ENCODE results near the gene TRPM4.
"Not testable (repeated sequence)": the region's sequence is repeated elsewhere in the genome, so short reads cannot be mapped to it uniquely, and the experiment has no call there.

Gene TRPM4

DNA sequence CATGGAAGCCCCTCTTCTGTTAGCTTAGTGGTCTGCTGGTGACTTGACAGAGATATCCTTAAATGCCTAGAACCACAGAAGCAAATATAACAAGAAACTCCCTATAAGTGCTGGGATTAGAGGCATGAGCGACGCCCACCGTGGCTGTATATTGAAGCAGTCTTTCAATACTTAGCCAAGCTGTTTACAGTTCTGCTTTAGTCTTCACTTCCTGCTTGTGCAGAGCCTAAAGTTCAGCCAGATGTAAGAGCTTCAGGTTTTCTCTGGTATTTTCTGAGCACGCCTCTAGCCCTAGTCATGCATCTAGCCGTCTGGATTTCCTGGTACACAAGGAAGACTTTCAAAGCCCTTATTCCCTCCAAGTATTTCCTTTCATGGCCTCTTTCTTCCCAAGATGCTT, 28.5 kb downstream of the TRPM4 start:
- DNase-seq (ENCODE audit: low read depth in 2 of 2, low spot score in 1 of 2), result no peak

DNA sequence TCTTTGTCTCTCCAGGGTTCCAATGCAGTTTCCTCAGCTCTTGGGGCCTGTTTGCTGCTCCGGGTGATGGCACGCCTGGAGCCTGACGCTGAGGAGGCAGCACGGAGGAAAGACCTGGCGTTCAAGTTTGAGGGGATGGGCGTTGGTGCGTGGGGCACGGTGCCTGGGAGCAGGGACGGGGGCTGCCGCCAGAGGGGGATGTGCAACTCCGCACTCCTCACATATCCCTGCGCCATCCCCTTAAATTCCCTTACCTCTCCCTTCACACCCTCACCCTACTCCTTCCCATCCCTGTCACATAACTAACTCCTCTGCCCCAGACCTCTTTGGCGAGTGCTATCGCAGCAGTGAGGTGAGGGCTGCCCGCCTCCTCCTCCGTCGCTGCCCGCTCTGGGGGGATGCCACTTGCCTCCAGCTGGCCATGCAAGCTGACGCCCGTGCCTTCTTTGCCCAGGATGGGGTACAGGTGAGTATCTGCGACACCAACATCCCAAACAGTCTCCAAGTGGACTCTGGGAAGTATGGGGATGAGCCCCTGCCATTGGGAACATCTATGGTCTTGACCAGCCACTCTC, 31.1 kb downstream of the TRPM4 start:
- no peak for DNase-seq (ENCODE audit: low read depth in 2 of 2, low spot score in 1 of 2)

DNA sequence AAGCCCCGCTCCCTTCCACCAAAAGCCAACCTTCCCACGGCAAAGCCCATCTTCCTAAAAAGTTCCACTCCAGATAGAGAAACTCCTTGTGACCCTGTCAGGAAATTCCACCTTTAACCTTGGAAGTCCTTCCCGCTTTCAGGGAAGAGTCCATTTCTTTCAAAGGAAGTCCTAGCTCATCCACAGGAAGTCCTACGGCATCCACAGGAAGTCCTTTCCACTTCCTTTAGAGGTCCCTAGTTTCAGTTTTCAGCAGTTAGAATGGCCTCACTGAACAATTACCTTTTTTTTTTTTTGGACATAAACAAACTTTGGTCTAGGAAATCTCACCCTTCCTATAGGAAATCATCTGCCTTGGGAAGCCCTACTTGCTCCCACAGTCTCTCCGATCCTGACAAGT, 31.7 kb downstream of the TRPM4 start:
- DNase-seq (ENCODE audit: low read depth in 2 of 2, low spot score in 1 of 2), result no peak

DNA sequence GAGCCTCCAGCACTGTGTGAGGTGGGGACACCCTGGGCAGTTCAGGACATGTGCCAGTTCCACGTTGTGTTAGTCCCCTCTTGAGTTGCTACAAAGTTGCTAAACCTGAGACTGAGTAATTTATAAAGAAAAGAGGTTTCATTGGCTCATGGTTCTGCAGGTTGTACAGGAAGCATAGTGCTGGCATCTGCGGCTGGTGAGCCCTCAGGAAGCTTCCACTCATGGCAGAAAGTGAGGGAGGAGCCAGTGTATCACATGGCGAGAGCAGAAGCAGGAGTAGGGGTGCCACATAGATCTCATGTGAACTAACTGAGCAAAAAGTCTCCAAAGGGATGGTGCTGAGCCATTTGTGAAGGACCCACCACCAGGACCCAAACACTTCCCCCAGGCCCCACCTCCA, 33.2 kb downstream of the TRPM4 start:
- DNase-seq (ENCODE audit: low read depth in 2 of 2, low spot score in 1 of 2), result no peak

DNA sequence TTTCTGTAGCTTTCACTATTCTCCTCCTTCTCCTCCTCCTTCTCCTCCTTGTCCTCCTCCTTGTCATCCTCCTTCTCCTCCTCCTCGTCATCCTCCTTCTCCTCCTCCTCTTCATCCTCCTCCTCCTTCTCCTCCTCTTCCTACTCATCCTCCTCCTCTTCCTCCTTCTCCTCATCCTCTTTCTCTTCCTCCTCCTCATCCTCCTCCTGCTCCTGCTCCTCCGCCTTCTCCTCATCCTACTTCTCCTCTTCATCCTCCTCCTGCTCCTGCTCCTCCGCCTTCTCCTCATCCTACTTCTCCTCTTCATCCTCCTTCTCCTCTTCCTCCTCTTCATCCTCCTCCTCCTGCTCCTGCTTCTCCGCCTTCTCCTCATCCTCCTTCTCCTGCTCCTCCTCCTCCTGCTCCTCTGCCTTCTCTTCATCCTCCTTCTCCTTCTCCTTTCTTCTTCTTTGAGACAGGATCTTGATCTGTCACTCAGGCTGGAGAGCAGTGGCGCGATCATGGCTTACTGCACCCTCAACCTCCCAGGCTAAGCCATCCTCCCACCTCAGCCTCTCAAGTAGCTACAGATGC, 36.3 kb downstream of the TRPM4 start:
- DNase-seq (ENCODE audit: low read depth in 2 of 2, low spot score in 1 of 2), result no peak

DNA sequence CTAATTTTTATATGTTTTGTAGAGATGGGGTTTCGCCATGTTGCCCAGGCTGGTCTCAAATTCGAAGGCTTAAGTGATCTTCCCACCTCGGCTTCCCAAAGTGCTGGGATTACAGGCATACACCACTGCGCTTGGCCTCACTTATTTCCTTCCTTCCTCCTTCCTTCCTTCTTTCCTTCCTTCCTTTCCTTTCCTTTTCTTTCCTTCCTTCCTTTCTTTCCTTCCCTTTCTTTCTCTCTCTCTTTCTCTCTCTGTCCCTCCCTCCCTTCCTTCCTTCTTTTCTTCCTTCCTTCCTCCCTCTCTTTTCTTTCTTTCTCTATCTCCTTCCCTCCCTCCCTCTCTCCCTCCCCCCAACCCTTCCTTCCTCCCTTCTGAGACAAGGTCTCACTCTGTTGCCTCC, 36.8 kb downstream of the TRPM4 start:
- no peak for DNase-seq (ENCODE audit: low read depth in 2 of 2, low spot score in 1 of 2)

DNA sequence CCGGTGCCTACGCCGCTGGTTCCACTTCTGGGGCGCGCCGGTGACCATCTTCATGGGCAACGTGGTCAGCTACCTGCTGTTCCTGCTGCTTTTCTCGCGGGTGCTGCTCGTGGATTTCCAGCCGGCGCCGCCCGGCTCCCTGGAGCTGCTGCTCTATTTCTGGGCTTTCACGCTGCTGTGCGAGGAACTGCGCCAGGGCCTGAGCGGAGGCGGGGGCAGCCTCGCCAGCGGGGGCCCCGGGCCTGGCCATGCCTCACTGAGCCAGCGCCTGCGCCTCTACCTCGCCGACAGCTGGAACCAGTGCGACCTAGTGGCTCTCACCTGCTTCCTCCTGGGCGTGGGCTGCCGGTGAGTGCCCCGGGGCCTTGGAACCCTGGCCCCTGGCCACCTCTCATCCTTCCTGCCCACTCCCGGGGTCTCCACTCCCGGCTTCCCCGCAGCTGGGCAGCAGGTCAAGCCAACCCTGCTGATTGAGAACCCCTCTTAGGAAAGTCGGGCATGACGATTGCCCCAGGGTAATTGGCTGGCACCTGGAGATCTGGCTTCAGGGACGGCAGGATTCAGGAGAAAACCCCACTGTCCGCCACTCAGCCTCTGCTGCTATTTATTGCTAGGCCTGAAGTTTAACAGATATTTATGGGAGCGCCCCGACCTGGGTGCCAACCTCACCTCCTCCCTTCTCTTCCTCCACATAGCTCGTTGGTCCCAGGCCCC, 39.1 kb downstream of the TRPM4 start:
- no peak for DNase-seq (ENCODE audit: low read depth in 2 of 2, low spot score in 1 of 2)

DNA sequence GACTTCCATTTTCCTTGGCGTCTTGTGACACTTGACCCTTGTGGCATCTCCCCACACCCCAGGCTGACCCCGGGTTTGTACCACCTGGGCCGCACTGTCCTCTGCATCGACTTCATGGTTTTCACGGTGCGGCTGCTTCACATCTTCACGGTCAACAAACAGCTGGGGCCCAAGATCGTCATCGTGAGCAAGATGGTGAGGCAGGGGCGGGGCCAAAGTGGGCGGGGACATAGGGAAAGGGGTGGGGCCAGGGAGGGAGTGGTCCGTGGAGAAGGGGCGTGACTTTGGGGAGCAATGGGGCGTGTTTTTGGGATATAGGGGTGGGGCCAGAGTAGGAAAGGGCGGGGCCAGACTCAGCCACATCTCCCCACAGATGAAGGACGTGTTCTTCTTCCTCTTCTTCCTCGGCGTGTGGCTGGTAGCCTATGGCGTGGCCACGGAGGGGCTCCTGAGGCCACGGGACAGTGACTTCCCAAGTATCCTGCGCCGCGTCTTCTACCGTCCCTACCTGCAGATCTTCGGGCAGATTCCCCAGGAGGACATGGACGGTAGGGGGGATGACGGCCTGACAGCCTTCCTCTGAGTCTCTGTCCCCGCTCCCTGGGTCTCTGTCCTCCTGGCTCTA, 42.8 kb downstream of the TRPM4 start:
- no peak for DNase-seq (ENCODE audit: low read depth in 2 of 2, low spot score in 1 of 2)

DNA sequence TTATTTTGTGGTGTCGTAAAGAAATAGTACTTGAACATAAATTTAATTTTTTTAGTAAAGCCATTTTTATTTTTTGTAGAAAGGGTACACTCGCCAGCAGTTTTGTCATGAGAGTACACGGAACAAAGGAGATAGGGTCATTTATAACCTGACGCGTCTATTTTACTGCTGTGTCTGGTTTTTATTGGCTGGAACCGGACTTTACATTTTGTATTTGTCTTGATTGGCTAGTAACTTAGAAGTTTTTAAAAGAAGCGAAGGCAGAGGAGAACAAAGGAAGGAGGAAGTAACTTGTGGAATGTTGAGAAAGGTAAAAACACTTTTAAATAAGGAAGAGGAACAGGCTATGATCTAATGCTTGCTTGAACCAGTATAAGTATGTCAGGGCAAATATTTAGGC, 43.5 kb downstream of the TRPM4 start:
- no peak for DNase-seq (ENCODE audit: low read depth in 2 of 2, low spot score in 1 of 2)

DNA sequence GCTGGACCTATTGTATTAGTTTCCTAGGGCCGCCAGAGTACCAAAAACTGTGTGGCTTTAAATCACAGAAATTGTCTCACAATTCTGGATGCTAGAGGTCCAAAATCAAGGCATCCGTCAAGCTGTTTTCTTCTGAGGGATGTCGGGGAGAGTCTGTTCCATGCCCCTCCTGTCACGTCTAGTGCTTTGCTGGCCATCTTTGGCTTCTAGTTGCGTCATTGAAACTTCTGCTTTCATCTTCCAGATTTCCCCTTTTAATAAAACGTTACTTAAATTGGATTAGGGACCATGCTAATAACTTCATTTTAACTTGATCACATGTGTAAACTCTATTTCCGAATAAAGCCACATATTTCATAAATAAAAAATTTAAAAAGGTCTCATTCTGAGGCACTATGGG, 47.5 kb downstream of the TRPM4 start:
- DNase-seq (ENCODE audit: low read depth in 2 of 2, low spot score in 1 of 2), result no peak

DNA sequence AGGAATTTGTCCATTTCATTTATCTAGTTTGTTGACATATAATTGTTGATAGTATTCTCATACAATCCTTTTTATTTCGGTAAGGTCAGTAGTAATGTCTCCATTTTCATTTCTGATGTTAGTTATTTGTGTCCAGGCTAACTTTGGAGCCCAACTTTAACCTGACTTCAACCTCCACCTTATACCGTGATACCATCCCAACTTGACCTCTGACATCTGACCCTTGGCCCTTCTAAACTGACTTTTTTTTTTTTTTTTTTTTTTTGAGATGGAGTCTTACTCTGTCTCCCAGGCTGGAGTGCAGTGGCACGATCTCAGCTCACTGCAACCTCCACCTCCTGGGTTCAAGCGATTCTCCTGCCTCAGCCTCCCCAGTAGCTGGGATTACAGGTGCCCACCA, 51.9 kb downstream of the TRPM4 start:
- not testable (repeated sequence) for DNase-seq (ENCODE audit: low read depth in 2 of 2, low spot score in 1 of 2)

DNA sequence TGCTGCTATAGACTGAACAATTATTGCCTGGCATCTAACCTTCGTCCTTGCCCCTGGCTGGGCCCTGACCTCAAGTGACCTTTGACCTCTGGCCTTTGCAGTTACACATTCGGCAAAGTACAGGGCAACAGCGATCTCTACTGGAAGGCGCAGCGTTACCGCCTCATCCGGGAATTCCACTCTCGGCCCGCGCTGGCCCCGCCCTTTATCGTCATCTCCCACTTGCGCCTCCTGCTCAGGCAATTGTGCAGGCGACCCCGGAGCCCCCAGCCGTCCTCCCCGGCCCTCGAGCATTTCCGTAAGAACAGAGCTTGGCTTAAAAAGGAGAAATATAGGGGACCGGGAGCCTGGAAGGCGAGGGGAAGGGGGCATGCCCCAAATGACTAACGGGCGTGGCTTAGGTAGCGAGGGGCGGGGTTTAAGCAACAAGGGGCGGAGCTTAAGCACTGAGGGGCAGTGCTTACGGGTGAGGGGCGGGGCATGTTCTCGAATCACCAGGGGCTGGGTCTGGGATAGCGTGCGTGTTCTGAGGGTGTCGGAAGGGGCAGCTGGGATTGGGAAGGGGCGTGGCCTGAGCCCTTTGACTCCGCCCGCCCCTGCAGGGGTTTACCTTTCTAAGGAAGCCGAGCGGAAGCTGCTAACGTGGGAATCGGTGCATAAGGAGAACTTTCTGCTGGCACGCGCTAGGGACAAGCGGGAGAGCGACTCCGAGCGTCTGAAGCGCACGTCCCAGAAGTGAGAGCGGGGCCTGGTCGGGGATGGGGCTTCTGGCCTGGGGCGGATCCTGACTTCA, 52.7 kb downstream of the TRPM4 start:
- DNase-seq (ENCODE audit: low read depth in 2 of 2, low spot score in 1 of 2), result no peak

DNA sequence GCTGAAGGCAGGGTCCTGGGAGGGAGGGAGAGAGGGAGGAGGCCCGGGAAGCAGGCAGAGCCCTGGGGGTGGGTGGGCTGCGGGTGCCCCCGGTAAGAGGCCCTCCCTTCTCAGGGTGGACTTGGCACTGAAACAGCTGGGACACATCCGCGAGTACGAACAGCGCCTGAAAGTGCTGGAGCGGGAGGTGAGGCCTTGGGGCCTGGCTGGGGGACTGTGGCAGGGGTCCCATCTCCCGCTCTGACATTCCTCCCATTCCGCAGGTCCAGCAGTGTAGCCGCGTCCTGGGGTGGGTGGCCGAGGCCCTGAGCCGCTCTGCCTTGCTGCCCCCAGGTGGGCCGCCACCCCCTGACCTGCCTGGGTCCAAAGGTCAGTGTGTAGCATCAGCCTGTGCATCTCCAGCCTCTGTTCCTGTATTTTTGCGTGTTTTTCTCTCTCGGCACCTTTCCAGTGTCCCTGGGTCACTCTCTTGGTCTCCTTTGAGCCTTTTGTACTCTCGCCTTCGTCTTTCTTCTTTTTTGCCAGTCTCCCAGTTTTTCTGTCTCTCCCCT, 53.4 kb downstream of the TRPM4 start:
- no peak for DNase-seq (ENCODE audit: low read depth in 2 of 2, low spot score in 1 of 2)

DNA sequence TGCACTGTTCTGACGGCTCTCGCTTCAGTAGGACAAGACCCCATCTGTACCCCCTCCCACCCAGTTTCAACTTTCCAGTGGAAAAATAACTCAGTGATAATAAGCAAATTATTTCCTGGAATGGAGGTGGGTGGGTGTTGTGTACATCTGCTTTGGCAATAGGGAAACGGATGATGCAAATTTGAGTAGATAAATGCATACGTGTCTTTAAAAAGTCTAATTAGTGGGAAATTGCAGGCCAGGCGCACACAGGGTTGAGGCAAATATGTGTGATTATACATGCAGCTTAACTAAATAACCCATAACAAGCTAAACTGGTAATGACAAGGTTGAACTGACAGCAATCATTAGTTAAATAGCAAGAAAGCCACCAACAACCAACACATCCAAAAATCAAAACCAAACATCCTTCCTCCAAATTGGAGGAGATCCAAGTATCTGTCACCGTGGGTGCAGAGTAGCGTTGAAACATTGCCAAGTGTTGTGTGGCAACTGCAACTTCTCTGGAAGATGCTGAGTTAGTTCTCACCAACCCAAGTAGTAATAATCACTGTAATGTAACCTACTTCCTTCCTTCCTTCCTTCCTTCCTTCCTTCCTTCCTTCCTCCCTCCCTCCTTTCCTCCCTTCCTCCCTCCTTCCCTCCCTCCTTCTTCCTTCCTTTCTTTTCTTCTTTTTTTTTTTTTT, 54.6 kb downstream of the TRPM4 start:
- no peak for DNase-seq (ENCODE audit: low read depth in 2 of 2, low spot score in 1 of 2)

DNA sequence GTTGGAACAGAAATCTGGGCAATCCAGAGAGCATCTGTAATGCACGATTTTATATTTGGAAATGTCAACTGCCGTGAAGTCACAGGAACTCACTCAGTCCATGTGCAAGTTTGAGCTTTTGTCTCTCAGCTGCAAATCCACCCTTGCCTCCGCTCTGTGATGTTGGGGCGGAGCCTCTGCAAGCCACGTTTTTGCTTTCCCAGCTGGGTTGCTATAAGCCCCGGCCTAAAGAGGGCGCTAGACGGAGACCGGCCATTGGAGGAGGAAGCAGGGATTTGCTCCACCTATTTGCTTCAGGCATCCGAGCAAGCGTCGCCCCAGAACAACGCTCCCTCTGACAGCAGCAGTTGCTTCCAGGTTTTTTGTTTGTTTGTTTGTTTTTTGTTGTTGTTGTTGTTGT, 56.2 kb downstream of the TRPM4 start:
- DNase-seq (ENCODE audit: low read depth in 2 of 2, low spot score in 1 of 2), result no peak

DNA sequence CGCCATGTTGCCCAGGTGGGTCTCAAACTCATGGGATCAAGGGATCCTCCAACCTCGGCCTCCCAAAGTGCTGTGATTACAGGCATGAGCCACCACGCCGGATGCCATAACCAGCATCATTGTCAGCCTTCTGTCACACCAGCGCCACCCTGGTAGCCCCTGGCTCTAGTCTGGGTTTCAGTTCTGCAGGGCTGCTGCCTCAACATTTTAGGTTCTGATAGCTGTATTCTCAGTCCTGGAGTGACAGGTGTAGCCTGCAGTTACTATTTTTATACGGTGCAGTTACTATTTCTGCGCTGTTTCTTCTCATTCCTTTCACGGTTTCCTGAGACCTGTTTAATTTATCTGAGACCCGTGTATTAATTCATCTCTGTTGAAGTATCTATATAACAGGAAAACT, 57.1 kb downstream of the TRPM4 start:
- no peak for DNase-seq (ENCODE audit: low read depth in 2 of 2, low spot score in 1 of 2)

DNA sequence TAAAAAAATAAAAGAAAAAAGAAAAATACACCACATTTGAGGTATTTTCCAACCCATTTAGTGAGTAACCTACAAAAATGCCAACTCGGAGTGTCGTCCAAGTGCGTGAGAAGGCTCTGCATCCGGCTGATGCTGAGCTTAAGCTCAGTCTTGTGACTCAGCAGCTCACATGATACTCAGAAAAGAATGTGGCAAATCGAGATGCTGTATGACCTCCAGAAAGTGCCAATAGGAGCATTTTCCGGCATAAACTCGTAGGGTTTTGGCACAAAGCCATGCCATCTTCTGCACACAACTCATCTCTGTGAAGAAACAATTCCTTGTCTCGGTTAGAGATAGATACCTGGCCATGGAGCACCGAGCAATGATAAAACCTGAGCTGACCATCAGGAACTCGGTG, 58.5 kb downstream of the TRPM4 start:
- DNase-seq (ENCODE audit: low read depth in 2 of 2, low spot score in 1 of 2), result no peak

DNA sequence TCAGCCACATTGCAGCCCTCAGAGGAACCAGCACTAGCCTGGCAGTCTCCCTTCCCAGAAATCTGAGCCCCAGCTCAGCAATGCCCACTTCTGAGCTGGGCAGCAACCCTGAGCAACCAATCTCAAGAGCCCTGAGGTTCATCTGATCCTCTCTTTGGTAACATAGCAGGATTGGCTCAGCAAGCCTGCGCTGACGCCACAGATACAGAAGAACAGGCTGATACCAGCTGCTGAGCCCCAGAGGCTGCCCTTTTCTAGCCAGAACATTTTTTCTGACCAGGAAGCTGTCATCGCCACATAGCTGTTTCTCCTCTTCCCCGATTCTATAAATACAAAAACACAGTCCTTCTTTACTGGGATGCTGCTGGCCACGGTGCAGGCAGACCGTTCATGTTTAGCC, 59.8 kb downstream of the TRPM4 start:
- no peak for DNase-seq (ENCODE audit: low read depth in 2 of 2, low spot score in 1 of 2)

DNA sequence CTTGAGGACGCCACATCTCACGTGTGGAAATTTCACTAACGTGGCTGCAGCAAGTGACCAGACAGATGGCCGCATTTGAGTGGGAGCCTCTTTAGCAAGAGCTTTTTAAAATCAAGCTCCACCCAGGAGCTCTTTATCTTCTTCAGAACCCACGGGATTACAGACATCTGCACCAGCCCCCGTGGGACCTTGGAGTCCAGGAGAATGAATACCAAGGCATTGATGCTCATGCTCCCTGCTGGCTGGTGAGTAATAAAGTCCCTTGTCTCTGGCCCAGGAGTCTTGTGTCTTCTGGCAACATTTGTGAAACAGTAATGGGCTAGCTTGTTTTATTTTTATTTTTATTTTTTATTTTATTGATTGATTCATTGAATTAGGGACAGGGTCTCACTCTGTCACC, 64.4 kb downstream of the TRPM4 start:
- no peak for DNase-seq (ENCODE audit: low read depth in 2 of 2, low spot score in 1 of 2)

DNA sequence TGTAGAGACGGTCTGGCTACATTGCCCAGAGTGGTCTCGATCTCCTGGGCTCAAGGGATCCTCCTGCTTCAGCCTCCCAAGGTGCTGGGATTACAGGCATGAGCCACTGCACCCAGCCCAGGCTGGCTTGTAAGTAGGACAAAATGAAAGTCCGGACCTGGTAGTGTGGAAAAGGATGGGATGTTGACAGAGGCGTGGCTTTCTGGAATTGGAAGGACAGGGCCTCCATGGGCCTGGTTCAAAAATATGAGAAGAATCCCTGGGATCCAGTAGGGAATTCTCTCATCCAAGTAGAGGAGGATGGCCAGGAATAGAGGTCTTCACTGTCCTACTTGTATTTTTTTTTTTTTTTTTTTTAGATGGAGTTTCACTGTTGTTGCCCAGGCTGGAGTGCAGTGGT, 64.9 kb downstream of the TRPM4 start:
- DNase-seq (ENCODE audit: low read depth in 2 of 2, low spot score in 1 of 2), result no peak

DNA sequence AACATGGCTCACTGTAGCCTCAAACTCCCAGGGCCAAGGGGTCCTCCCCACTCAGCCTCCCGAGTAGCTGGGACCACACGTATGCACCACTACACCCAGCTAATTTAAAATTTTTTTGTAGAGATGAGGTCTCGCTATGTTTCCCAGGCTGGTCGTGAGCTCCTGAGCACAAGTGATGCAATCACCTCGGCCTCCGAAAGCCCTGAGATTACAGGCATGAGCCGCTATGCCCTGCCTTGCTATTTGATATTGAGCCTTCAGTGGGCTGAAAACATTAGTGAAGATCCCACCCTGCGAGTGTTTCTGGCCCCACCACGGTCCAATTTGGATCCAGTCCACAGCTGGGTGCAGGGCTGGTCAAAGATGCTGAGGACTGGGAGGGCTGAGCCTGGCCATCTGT, 65.9 kb downstream of the TRPM4 start:
- no peak for DNase-seq (ENCODE audit: low read depth in 2 of 2, low spot score in 1 of 2)
